ENCODE results near the gene C10orf67. TPM values are rescaled to one million over a fixed set of nuclear protein-coding genes. Genes with fewer than 3 reads are reported as not detected.

C10orf67 gene
- total RNA-seq, 1 experiment from 2014 or later: not detected

GRCh38 chr10:23354630-23355279, 10.2 kb upstream of the C10orf67 start:
- no peak for ATAC-seq
- Histone ChIP-seq H3K36me3 (ENCODE audit: control insufficient read depth, insufficient read depth, low read length) (no peaks in the 10 kb centered on the region), H3K9me3 (ENCODE audit: control insufficient read depth, insufficient read depth, low read depth, low read length) (no peaks in the 10 kb centered on the region), H3K4me3 (ENCODE audit: low read depth in 2 of 2, low read length in 2 of 2) (no peak overlapping the region), H3K27me3 (ENCODE audit: control insufficient read depth, insufficient read depth, low read length) (no peaks in the 10 kb centered on the region), H3K4me1 (ENCODE audit: control insufficient read depth, insufficient read depth, low read length) (no peaks in the 10 kb centered on the region), H3K27ac (ENCODE audit: low read length) (no peak overlapping the region)
- no TSS peak for BruUV-seq (replicated peaks)
- intact Hi-C loops (cut with micrococcal nuclease; ENCODE audit: unreplicated experiment) (no loop called here), in situ Hi-C loops (cut with HindIII; ENCODE audit: low pct_unique_long_range_greater_than_20kb, low sequenced_read_pairs) (no loop called here)
- ChIA-PET CTCF (no interaction called here), POLR2A (no interaction called here)
- TF ChIP-seq REST (IDR thresholded peaks at IDR 0.05; ENCODE audit: insufficient read depth in 1 of 2, low read depth in 2 of 2, low read length in 1 of 2) (no peak), TCF7L2 (IDR thresholded peaks at IDR 0.05; ENCODE audit: low read depth, low read length) (no peak), CTCF (IDR thresholded peaks at IDR 0.05) (no peak), SIN3A (IDR thresholded peaks at IDR 0.05; ENCODE audit: borderline replicate concordance, insufficient read depth, low read depth, low read length) (no peak), POLR2AphosphoS5 (IDR thresholded peaks at IDR 0.05; ENCODE audit: low read depth, low read length) (no peak)
- no peak for DNase-seq (ENCODE audit: low read depth, low spot score)

- no peak for ATAC-seq
- no peak overlapping the region for H3K27ac ChIP-seq (ENCODE audit: low read length)
- DNase-seq (ENCODE audit: low read depth, low spot score): no peak
Observed at GRCh38 chr10:23351926-23352519, 7.4 kb upstream of the C10orf67 start.

More at GRCh38 chr10:23351926-23352519, 7.4 kb upstream of the C10orf67 start:
- ChIA-PET POLR2A (no interaction called here), CTCF (no interaction called here)
- intact Hi-C loops (cut with micrococcal nuclease; ENCODE audit: unreplicated experiment) (no loop called here), in situ Hi-C loops (cut with HindIII; ENCODE audit: low pct_unique_long_range_greater_than_20kb, low sequenced_read_pairs) (no loop called here)
- Histone ChIP-seq H3K4me1 (ENCODE audit: control insufficient read depth, insufficient read depth, low read length) (no peaks in the 10 kb centered on the region), H3K4me3 (ENCODE audit: low read depth in 2 of 2, low read length in 2 of 2) (no peak overlapping the region), H3K36me3 (ENCODE audit: control insufficient read depth, insufficient read depth, low read length) (no peaks in the 10 kb centered on the region), H3K27me3 (ENCODE audit: control insufficient read depth, insufficient read depth, low read length) (no peaks in the 10 kb centered on the region), H3K9me3 (ENCODE audit: control insufficient read depth, insufficient read depth, low read depth, low read length) (no peaks in the 10 kb centered on the region)
- BruUV-seq (replicated peaks): no TSS peak
- no peak for TF ChIP-seq CTCF (IDR thresholded peaks at IDR 0.05)
- no peak for TF ChIP-seq REST (IDR thresholded peaks at IDR 0.05; ENCODE audit: insufficient read depth in 1 of 2, low read depth in 2 of 2, low read length in 1 of 2)
- no peak for TF ChIP-seq TCF7L2 (IDR thresholded peaks at IDR 0.05; ENCODE audit: low read depth, low read length)
- TF ChIP-seq SIN3A (IDR thresholded peaks at IDR 0.05; ENCODE audit: borderline replicate concordance, insufficient read depth, low read depth, low read length): no peak
- TF ChIP-seq POLR2AphosphoS5 (IDR thresholded peaks at IDR 0.05; ENCODE audit: low read depth, low read length): no peak

Data from Panc1 (cell line).